Activated CD8-positive, alpha-beta memory T cell treated with anti-CD3 and anti-CD28 coated beads, Interleukin-2, amount 50 U/mL, for 24 hours (primary cell): Measurements from ENCODE around the gene CNTD1.
"Not testable (repeated sequence)": the region's sequence is repeated elsewhere in the genome, so short reads cannot be mapped to it uniquely, and the experiment has no call there.

Source experiments
- DNase-seq: peaks from one replicate; pipeline ENCODE4 v3.0.0-alpha.2; 2020; ENCODE audit errors: extremely low read depth

CNTD1 gene

DNA sequence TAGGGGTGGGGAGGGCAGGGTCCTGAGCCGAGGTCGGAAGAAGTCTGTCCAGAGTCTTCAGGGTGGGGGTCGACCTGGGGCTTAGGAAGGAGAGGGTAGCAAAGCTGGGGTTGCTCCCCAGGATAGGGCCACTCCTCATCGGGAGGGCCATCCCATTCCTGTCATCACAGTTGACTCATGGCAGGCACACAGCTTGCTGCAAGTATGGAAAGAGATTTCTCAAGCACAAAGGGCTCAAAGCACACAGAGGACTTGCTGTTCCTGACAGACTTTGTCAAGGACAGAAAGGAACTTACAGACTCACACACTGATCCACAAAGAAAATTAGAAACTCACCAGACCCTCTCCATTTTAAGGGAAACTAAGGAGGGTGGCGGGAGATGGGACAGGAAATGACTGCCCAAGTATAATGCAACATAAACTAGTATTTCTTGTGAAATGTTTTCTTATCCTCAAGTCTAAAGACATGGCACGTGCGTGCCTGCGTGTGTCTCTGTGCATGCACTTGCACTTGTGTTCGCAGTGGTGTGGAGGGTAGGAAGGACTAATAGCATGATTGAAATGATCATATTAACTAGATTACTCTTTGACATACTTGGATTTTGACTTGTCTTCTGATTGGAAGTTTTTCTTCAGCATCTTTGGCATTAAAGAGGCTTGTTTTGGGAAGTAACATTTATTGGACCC lies 48.1 kb downstream of the CNTD1 start:
- no peak for DNase-seq

DNA sequence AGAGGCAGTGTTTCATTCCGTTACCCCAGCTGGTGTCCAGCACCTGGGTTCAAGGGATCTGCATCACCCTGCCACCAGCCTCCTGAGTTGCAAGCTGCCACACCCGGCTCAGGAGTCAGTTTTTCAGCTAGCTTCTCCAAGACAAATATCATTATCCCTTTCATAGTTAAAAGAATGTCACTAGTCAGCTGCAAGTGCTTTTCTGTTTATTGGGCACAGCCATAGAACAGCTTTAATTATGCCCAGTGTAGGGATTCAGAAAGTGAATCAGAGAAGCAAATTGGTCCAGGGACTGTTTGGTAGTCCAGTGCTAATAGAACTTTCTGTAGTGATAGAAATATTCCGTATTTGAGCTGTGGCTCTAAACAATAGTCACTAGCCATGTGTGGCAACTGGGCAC lies 49.4 kb downstream of the CNTD1 start:
- no peak for DNase-seq

DNA sequence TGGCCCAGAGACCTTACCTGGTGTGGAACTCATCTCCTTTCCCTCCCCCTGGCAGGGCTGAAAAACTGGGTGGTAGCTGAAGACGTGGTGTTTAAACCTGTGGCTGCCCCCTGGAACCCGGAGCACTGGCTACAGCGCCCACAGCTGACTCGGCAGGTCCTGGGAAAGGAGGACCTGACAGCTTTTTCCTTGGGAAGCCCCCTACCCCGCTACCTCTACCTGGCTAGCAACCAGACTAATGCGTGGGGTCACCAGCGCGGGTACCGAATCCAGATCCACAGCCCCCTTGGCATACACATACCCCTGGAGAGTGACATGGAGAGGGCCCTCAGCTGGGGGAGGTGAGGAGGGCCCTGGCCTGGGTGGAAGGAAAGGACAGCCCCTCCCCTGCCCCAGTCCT lies 50.4 kb downstream of the CNTD1 start:
- DNase-seq, result no peak

DNA sequence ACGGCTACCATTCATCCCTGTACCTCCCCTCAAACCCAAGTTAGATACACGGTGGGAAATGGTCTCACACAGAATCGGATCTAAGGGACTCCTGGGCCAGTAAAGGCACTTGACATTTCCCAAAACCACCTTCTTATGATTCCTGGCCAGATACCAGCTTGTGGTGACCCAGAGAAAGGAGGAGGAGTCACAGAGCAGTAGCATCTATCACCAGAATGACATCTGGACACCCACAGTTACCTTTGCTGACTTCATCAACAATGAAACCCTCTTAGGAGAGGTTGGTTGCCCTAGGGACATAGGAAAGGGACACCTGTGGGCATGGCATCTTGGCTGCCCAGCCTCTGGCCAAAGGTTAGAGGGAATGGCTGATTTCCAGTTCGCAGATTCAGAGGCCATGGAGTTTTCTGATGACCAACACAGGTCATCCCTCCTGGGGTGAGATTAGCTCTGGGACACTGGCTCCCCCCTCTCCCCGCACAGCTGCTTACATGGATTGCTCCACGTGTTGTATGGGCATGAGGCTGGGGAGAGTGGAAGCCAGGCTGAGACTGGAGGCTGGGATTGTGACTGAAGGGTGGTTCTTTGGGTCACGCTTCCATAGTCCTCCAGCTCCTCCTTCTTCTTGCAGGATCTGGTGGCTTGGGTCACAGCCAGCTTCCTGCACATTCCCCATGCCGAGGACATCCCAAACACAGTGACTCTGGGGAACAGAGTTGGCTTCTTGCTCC lies 51.0 kb downstream of the CNTD1 start:
- DNase-seq, result no peak

DNA sequence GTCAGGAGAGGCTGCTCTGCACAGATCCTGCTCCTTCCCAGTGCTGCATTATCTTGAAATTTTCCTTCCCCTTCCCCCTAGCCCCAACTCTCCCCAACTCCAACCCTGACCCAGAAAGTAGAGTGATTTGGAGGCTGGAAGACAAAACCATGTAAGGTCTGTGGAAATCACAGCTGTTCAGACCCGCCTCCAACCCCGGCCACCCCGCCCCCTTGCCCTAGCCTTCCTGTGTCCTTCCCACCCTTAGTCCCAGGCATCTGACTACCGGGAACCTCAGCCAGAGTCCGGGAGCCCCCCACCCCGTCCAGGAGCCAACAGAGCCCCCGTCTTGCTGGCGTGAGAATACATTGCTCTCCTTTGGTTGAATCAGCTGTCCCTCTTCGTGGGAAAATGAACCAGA lies 52.3 kb downstream of the CNTD1 start, which contains the start of gene AOC3:
Gene AOC3 (plus strand): TSS at position 246 of the 400 bp plus-strand sequence. CDS start 145 bp downstream, at position 391.
- no peak for DNase-seq

DNA sequence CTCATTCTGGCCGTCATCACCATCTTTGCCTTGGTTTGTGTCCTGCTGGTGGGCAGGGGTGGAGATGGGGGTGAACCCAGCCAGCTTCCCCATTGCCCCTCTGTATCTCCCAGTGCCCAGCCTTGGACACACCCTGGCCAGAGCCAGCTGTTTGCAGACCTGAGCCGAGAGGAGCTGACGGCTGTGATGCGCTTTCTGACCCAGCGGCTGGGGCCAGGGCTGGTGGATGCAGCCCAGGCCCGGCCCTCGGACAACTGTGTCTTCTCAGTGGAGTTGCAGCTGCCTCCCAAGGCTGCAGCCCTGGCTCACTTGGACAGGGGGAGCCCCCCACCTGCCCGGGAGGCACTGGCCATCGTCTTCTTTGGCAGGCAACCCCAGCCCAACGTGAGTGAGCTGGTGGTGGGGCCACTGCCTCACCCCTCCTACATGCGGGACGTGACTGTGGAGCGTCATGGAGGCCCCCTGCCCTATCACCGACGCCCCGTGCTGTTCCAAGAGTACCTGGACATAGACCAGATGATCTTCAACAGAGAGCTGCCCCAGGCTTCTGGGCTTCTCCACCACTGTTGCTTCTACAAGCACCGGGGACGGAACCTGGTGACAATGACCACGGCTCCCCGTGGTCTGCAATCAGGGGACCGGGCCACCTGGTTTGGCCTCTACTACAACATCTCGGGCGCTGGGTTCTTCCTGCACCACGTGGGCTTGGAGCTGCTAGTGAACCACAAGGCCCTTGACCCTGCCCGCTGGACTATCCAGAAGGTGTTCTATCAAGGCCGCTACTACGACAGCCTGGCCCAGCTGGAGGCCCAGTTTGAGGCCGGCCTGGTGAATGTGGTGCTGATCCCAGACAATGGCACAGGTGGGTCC lies 52.9 kb downstream of the CNTD1 start:
- DNase-seq, result not testable (repeated sequence)

DNA sequence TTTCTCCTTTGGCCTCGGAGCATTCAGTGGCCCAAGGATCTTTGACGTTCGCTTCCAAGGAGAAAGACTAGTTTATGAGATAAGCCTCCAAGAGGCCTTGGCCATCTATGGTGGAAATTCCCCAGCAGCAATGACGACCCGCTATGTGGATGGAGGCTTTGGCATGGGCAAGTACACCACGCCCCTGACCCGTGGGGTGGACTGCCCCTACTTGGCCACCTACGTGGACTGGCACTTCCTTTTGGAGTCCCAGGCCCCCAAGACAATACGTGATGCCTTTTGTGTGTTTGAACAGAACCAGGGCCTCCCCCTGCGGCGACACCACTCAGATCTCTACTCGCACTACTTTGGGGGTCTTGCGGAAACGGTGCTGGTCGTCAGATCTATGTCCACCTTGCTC lies 53.7 kb downstream of the CNTD1 start:
- DNase-seq, result no peak

DNA sequence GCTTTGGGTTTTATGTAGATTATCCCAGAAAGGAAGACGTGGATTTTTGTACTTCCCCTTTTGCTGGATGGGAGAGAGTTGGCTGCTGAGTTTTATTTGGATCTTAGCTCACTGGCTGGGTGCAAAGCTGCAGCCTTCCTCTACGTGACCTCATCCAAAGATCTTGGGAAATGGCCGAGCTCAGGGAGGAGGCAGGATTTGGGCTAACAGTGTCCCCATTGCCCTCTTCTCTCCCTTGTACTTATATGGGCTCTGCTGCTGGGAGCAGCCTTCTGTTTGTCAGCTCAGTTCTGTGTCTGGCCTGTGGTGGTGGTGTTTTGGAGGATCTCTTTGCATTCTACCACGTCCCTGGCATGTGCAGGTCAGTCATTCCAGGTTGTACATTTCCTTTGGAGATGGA lies 54.3 kb downstream of the CNTD1 start:
- no peak for DNase-seq

DNA sequence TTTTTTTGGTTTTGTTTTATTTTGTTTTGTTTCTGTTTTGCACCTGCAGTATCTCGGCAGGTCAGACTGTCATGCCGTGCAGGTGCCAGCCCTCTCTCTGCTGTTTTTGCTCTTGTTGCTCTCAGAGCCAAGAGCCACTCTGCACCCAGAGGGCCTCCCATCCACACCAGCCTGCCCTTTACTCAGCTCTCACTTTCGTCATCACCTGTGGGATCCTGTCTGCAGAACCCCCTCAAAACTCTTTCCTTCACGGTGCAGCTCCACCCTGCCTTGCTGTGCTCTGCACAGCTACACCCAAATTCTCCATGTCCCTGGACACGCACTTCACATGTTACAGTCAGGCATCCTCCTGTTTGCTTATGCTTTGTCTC lies 54.9 kb downstream of the CNTD1 start:
- DNase-seq, result no peak

DNA sequence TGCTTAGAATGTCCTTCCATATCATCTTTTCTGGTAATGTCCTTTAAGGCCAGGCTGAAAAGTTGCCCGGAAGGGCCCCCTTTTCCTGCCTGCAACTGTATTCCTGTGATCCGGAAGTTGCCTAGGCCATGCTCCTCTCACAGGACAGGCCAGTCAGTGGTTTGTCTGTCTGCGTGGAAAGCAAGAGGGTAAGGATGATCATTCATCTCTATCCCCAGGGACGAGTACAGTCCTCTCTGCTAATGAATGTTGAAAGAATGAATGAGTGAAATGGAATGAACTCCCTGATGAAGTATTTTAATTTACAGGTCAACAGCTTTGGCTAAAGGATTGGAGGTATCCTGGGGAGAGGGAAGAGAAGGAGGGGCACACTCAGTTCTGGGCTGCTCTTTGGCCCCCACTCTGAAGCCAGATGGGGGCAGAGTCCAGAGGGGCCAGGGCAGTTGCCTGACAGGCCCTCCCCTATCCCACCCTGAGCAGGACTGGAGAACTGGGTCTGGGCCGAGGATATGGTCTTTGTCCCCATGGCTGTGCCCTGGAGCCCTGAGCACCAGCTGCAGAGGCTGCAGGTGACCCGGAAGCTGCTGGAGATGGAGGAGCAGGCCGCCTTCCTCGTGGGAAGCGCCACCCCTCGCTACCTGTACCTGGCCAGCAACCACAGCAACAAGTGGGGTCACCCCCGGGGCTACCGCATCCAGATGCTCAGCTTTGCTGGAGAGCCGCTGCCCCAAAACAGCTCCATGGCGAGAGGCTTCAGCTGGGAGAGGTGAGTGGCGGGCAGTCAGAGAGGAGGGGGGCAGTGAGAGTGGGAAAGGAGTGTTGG lies 55.5 kb downstream of the CNTD1 start:
- no peak for DNase-seq

DNA sequence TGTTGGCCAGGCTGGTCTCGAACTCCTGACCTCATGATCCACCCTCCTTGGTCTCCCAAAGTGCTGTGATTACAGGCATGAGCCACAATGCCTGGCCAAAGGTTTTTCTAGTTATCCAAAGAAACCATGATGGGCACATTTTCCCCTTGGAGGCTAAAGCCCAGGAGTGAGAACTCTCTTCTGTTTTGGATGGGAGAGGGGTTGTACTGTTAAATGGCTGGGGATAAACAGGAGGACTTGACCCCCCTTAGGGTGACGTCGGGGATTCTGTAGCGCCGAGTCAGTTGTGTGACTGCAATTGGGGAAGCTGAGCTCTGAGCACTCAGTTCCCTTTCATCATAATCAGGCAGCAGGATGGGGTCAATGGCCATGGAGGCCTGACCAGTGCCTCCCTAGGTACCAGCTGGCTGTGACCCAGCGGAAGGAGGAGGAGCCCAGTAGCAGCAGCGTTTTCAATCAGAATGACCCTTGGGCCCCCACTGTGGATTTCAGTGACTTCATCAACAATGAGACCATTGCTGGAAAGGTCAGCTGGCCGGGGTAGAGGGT lies 56.5 kb downstream of the CNTD1 start:
- no peak for DNase-seq

DNA sequence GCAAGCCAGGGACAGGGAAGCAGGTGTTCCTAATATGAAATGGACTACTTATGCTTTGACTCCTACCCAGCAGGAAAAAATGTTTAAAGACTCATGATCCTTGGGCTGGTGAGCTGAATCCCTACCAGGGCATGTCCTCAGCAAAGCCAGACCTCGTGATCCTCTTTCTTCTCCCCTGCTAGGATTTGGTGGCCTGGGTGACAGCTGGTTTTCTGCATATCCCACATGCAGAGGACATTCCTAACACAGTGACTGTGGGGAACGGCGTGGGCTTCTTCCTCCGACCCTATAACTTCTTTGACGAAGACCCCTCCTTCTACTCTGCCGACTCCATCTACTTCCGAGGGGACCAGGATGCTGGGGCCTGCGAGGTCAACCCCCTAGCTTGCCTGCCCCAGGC lies 57.4 kb downstream of the CNTD1 start:
- not testable (repeated sequence) for DNase-seq

DNA sequence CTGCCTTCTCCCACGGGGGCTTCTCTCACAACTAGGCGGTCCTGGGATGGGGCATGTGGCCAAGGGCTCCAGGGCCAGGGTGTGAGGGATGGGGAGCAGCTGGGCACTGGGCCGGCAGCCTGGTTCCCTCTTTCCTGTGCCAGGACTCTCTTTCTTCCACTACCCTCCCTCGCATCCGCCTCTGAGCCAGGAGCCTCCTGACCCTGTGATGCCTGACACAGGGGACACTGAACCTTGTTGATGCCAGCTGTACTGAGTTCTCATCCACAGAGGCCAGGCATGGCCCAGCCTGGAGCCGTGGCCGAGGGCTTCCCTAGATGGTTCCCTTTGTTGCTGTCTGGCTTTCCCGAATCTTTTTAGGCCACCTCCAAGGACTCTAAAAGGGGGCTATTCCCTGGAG lies 57.9 kb downstream of the CNTD1 start:
- not testable (repeated sequence) for DNase-seq

DNA sequence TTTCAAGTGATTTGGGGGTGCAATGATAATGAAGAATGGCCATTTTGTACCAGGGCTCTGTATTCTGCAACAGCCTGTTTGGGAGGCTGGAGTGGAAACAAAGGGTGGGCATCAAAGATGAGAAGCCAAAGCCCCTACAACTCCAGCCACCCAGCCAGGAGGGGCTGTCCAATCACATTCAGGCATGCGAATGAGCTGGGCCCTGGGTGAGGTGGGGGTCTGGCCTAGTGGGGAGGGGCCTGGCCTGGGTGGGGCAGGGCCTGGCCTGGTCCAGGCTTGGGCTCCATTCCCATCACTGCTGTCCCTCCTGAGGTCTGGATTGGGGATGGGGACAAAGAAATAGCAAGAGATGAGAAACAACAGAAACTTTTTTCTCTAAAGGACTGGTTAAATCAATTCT lies 58.7 kb downstream of the CNTD1 start:
- no peak for DNase-seq
